ENCODE results near the gene HOMER1.

The HOMER1 gene

GRCh38 chr5:79513704-79514390, at the start of gene HOMER1:
TSS of gene HOMER1 (minus strand) at chr5:79514134. CDS start at chr5:79512774, 1,360 bp downstream.
- DNase-seq (ENCODE audit: low read depth in 3 of 3): peak; percentile 46 to 61 (median 47)

GRCh38 chr5:79563247-79563590, 49.3 kb upstream of the HOMER1 start:
- DNase-seq (ENCODE audit: low read depth in 3 of 3): no peak

- no peak for DNase-seq (ENCODE audit: low read depth in 3 of 3)
These were observed 48.7 kb upstream of the HOMER1 start for GRCh38 chr5:79562351-79563246.

GRCh38 chr5:79561525-79561893, 47.6 kb upstream of the HOMER1 start:
- peak in 2 of 3 donors; percentile 5 to 19 for DNase-seq (ENCODE audit: low read depth in 3 of 3)

- DNase-seq (ENCODE audit: low read depth in 3 of 3): peak in 2 of 3 donors; percentile 7 to 13
These were observed 47.0 kb upstream of the HOMER1 start for GRCh38 chr5:79560771-79561524.

- DNase-seq (ENCODE audit: low read depth in 3 of 3): no peak
These were observed 41.5 kb upstream of the HOMER1 start for GRCh38 chr5:79555418-79555817.

GRCh38 chr5:79552984-79553383, 39.0 kb upstream of the HOMER1 start:
- no peak for DNase-seq (ENCODE audit: low read depth in 3 of 3)

GRCh38 chr5:79547982-79548381, 34.0 kb upstream of the HOMER1 start:
- no peak for DNase-seq (ENCODE audit: low read depth in 3 of 3)

- no peak for DNase-seq (ENCODE audit: low read depth in 3 of 3)
These were observed 33.5 kb upstream of the HOMER1 start for GRCh38 chr5:79547429-79547822.

- no peak for DNase-seq (ENCODE audit: low read depth in 3 of 3)
These were observed 33.0 kb upstream of the HOMER1 start for GRCh38 chr5:79546782-79547428.

- DNase-seq (ENCODE audit: low read depth in 3 of 3): no peak
These were observed 30.2 kb upstream of the HOMER1 start for GRCh38 chr5:79544131-79544530.

GRCh38 chr5:79540939-79541338, 27.0 kb upstream of the HOMER1 start:
- no peak for DNase-seq (ENCODE audit: low read depth in 3 of 3)

- no peak for DNase-seq (ENCODE audit: low read depth in 3 of 3)
These were observed 22.4 kb upstream of the HOMER1 start for GRCh38 chr5:79536193-79536906.

GRCh38 chr5:79535477-79536192, 21.7 kb upstream of the HOMER1 start:
- no peak for DNase-seq (ENCODE audit: low read depth in 3 of 3)

- DNase-seq (ENCODE audit: low read depth in 3 of 3): no peak
These were observed 15.2 kb upstream of the HOMER1 start for GRCh38 chr5:79529110-79529509.

GRCh38 chr5:79527431-79527830, 13.5 kb upstream of the HOMER1 start:
- no peak for DNase-seq (ENCODE audit: low read depth in 3 of 3)

- DNase-seq (ENCODE audit: low read depth in 3 of 3): no peak
These were observed 13.0 kb upstream of the HOMER1 start for GRCh38 chr5:79526928-79527327.

GRCh38 chr5:79526493-79526892, 12.6 kb upstream of the HOMER1 start:
- DNase-seq (ENCODE audit: low read depth in 3 of 3): no peak

GRCh38 chr5:79521156-79521555, 7.2 kb upstream of the HOMER1 start:
- no peak for DNase-seq (ENCODE audit: low read depth in 3 of 3)

- DNase-seq (ENCODE audit: low read depth in 3 of 3): no peak
These were observed 4.8 kb upstream of the HOMER1 start for GRCh38 chr5:79518718-79519117.

GRCh38 chr5:79517601-79518000, 3.7 kb upstream of the HOMER1 start:
- no peak for DNase-seq (ENCODE audit: low read depth in 3 of 3)
